NCI-H1105 treated with DMSO at 0.1 percent for 48 hours (cell line): ENCODE measurements around the gene BRCC3.

ENCODE experiments used
- DNase-seq: peaks from one replicate; lab custom pipeline; 2025; lab: John Stamatoyannopoulos, UW

Gene BRCC3

GRCh38 chrX:155056877-155057792 lies 14.2 kb upstream of the BRCC3 start:
- DNase-seq: peak; percentile 79

GRCh38 chrX:155061760-155062159 lies 9.5 kb upstream of the BRCC3 start:
- DNase-seq: no peak

GRCh38 chrX:155065035-155065734 lies 6.1 kb upstream of the BRCC3 start:
- no peak for DNase-seq

GRCh38 chrX:155068165-155068564 lies 3.1 kb upstream of the BRCC3 start:
- DNase-seq: no peak

- no peak for DNase-seq
Observed at GRCh38 chrX:155069414-155069813, 1.9 kb upstream of the BRCC3 start.

- peak; percentile 21 for DNase-seq
Observed at GRCh38 chrX:155070038-155070437, 1.3 kb upstream of the BRCC3 start.

- DNase-seq: no peak
Observed at GRCh38 chrX:155070663-155070974, 689 bp upstream of the BRCC3 start.

- DNase-seq: peak; percentile 44
Observed at GRCh38 chrX:155071694-155072280, 479 bp downstream of the BRCC3 start.

- DNase-seq: peak; percentile 6
Observed at GRCh38 chrX:155086202-155086840, 15.0 kb downstream of the BRCC3 start.

GRCh38 chrX:155086961-155087735 lies 15.8 kb downstream of the BRCC3 start:
- DNase-seq: no peak

GRCh38 chrX:155094468-155095061 lies 23.3 kb downstream of the BRCC3 start:
- DNase-seq: peak; percentile 56

GRCh38 chrX:155105919-155106318 lies 34.6 kb downstream of the BRCC3 start:
- no peak for DNase-seq

- no peak for DNase-seq
Observed at GRCh38 chrX:155108427-155108826, 37.1 kb downstream of the BRCC3 start.

GRCh38 chrX:155112171-155112570 lies 40.9 kb downstream of the BRCC3 start:
- no peak for DNase-seq

- DNase-seq: no peak
Observed at GRCh38 chrX:155113097-155113496, 41.8 kb downstream of the BRCC3 start.

- DNase-seq: no peak
Observed at GRCh38 chrX:155115174-155115819, 44.0 kb downstream of the BRCC3 start.

- peak; percentile 7 for DNase-seq
Observed at GRCh38 chrX:155127465-155127864, 56.2 kb downstream of the BRCC3 start.

GRCh38 chrX:155127940-155128339 lies 56.6 kb downstream of the BRCC3 start:
- no peak for DNase-seq

GRCh38 chrX:155132110-155132509 lies 60.8 kb downstream of the BRCC3 start:
- DNase-seq: no peak

- DNase-seq: no peak
Observed at GRCh38 chrX:155134255-155134654, 62.9 kb downstream of the BRCC3 start.
